Stimulated activated CD4-positive, alpha-beta T cell treated with anti-CD3 and anti-CD28 coated beads, Interleukin-15, amount 100 ng/mL, for 1 hour (primary cell): ENCODE results near the gene ASB2.

Source experiments
- DNase-seq, 2 donors: peaks; one replicate each; pipeline ENCODE4 v3.0.0-alpha.2; 2020; ENCODE audit warnings: low read depth in 1 of 2, low spot score in 1 of 2

The ASB2 gene, protein sequence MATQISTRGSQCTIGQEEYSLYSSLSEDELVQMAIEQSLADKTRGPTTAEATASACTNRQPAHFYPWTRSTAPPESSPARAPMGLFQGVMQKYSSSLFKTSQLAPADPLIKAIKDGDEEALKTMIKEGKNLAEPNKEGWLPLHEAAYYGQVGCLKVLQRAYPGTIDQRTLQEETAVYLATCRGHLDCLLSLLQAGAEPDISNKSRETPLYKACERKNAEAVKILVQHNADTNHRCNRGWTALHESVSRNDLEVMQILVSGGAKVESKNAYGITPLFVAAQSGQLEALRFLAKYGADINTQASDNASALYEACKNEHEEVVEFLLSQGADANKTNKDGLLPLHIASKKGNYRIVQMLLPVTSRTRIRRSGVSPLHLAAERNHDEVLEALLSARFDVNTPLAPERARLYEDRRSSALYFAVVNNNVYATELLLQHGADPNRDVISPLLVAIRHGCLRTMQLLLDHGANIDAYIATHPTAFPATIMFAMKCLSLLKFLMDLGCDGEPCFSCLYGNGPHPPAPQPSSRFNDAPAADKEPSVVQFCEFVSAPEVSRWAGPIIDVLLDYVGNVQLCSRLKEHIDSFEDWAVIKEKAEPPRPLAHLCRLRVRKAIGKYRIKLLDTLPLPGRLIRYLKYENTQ

DNA sequence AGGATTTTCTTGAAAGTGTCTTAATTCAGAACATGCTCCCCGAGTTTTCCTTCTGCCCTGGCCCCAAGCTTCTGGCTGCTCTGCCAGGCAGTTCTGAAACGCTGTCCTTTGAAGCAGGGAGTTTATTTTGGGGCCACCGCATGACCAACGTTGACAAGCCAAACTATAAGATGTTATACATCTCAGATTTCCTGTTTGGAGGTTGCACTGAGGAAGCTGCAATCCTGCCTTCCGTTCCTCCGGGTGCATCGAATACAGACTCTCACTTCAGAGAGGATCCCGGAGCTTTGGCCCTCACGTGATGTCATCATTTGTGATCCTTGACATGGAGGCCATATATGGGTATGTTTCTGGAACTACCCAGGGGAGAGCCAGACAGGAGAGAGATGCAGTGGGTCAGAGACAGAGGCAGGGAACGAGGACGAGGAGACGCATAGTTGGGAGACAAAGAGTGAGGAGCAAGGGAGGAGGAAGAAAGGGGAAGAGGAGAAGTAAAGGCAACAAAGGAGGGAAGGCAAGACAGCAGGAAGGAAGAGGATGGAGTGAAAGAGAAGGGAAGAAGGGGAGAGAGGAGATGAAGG lies at the start of gene ASB2:
TSS of gene ASB2 (minus strand) at position 94 of the 581 bp plus-strand sequence. CDS start 12,031 bp downstream, outside the sequence.
- DNase-seq = no peak

DNA sequence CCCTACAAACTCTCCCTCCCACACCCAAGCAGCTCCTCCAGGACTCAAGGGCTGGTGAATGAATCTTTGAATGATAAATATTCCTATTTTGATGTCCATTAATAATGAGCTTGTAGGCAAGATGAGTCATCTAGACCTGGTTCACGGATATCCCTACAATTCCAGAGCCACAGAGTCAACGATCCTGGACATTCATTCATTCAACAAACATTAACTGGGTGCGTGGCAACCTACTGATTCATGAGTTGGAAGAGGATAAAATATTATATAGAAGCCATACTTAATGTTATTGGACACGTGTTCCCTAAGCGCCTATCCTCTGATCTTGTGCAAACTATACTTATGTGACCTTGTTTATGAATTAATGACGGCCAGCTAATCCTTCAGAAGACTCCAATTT lies 49.4 kb upstream of the ASB2 start:
- no peak for DNase-seq

DNA sequence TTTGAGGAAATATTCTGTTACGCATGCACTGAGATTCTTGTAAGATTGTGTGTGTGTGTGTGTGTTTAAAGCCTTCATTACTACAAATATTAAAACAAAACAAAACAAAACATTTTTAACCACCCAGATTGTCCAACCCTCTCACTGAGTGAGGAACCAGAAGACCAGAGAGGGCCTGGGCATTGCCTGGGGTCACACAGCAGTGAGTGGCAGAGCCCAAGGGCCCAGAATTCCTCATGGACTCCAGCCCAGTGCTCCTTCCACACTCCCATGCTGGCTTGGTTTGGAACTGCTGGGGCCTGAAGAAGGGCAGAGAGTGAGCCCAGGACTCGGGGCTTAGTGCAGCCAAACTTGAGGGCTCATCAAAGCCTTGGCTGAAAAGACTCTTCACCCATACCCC lies 48.2 kb upstream of the ASB2 start:
- no peak for DNase-seq

DNA sequence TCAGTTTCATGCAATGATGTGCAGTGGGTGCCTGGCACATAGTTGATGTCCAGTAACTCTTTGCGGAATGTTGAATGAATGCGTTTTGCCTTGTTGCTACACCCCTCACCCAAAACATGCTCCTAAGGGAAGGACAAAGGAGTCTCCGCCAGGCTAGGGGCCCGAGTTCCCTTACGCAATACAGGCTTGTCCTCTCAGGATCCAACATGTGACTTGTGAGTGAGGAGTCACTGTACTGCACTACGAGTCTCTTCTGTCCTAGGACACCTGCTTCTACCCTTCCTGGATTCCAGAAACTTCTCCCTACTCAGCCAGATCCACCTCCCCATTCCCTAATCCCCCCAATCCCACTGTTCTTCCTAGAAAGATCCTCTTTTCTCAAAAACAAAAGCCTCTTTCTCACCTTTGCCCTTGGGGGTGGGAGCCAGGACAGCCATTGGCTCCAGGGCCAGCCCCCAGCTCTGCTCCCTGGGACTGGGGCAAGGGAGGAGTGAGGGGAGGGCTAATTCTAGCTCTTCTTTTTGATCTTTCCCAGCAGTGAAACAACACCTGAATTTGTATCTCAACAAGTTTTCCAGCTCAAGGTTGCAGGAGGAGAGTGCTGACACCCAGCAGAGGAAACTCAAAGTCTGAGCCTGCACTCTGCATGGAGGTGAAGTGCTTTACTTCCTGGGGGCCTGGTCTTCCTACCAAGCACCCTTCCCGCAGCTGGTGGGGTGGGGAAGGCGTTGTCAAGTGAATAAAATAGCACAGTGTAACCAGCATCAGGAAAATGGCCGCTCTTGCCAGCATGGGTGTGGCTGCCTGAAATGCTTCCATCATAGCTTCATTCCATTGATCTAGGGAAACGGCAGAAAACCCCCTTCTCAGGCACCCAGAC lies 46.4 kb upstream of the ASB2 start:
- no peak for DNase-seq

DNA sequence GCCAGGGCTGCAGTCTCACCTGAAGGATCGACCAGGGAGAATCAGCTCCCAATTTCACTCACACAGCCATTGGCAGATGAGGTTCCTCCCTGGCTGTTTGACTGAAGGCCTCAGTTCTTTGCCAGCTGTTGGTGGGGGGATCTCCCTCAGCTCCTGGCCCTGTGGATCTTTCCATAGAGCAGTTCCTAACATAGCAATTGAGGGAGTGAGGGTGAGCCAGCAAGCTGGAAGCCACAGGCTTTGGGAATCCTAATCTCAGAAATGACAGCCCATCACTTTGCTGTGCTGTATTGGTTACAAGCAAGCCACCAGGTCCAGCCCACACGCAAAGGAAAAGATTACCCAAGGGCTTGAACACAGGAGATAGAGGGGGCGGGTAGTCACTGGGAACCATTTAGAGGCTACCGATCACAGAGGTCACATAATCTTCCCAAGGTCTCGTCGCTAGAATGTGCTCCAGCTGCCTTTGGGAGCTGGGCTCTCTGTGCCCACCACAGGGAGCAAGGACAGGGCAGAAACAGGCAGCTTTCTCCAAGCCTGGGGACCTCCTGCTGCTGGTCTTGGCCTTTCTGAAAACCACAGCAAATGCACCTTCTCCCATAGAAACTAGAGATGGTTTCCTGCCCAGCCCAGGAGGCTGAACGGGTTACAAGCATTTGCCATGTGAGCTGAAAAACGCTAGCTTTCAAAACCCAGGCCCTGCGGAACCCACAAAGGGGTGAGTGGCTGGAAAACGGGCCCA lies 45.2 kb upstream of the ASB2 start:
- DNase-seq = no peak

DNA sequence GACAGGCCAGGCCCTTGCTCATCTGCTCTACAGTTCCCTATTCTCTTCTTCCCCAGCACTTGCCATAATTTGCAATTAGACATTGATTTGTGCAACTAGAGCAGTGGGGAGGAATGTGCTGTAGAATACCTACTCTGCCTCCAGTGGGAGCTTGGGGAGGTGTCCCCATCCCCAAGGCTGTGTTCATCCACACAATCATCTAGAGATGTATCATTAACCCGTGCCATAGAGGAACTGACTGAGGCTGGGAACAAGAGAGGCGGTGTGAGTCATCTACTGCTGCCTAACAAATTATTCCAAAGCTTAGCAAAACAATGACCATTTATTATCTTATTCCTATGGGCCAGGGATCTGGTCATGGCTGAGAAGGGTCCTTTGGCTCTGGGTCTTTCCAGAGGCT lies 44.6 kb upstream of the ASB2 start:
- no peak for DNase-seq

DNA sequence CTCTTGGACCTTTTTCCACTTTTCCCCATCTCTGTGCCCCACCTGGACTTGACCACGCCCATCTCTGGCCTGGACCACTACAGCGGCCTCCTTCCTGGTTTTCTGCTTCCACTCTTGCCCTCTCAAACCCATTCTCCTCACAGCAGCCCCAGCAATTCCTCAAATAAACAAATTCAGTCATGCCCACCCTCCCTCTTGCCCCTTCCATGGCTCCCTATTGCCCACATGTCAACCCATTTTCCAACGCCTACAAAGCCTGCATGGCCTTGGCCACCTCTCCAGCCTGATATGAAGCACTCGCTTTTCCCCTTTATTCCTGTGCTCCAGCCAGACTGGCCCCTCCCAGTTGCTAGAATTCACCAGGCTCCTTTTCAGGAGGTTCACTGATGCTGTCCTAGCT lies 43.9 kb upstream of the ASB2 start:
- no peak for DNase-seq

DNA sequence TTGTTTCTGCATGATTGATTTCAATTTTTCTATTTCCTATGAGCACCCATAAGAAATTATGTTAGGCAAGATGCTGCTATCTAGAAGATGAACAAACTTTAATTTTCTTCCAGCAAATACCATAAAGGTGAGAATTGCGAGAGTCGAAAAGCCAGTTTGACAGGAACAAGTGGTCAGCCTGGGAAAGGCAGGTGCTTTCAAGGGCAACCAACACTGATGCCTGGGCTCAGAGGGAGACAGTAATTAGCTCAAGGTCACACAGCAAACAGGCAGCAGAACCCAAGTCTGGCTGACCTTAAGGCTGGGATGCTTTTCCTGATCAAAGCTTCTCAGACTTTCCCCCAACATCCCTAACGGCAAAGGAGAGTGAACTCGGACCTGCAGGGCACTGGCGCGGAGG lies 43.0 kb upstream of the ASB2 start:
- DNase-seq = no peak

DNA sequence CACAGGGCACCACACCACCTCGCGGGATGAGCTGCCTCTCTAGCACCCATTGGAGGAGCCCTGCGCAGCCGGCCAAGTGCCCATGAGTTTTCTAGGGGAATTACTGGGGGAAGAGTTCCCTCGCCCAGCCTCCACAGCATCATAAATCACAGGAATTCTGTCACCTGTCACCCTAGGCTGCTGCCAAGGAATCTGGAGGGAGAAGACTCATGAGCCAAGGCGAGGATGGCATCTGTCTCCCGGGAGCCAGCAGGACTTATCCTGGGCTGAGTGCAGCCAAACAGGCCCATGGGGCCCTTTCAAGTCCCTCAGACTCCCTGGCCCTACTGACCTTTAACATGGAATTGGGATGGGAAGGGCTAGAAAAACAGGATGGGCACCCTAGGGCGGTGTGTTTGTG lies 41.9 kb upstream of the ASB2 start:
- no peak for DNase-seq

DNA sequence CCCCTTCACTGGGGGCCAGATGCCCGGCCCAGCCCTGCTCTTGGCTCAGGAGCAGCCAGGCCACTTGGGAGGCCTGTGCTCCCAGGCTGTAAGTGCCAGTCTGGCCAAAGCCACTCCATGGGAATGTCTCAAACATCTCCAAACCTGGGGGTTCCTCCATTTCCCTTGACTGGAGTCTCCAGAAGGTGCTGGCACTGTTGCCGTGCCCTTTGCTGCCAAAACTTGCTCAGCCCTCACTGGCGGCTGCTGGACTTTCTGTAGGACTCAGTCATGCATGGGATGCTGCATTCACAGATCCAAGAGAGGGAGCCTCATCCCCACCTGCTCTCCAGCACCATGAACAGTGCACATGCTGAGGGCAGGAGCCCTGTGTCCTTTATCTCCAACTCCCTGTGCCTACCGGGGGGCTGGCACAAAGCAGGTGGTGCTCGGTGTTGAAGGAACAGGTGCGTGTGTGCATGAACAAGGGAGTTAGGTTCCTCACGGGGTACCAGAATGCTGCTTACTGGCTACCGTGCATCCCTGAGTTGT lies 40.1 kb upstream of the ASB2 start:
- DNase-seq = no peak

DNA sequence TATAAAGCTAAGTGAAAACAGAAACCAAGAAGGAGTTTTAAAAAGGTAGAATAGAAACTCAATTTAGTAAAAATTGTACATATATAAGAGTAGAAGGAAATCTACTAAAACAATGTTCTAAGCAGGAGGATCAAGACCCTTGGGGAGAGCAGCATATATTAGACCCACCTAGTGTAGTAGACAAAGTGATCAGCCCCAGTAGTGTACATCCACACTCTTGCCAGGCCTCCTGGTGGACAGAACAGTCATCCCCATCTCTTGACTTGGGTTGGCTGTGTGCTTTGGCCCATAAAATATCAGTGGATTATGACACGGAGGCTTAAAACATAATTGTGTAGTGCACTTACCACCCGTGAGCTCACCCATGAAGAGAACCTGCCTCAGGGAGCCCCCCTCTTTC lies 38.9 kb upstream of the ASB2 start:
- DNase-seq = no peak

DNA sequence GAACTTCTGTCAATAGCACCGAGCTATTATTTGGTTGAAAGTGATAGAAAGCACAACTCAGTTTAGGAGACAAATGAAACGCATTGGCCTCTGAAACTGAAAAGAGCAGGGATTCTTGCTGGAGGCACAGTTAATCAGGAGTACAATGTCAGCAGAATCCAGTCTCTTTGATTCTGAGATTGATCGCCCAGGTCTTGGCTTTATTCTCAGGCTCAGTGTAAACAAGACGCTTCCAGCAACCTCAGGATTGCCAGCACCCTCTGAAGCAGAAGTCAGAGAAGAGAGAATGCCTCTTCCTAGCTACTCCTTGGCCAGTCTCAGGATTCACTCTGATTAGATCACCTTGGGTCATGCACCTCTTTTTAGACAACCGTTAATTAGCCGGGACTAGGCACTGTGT lies 38.0 kb upstream of the ASB2 start:
- no peak for DNase-seq

DNA sequence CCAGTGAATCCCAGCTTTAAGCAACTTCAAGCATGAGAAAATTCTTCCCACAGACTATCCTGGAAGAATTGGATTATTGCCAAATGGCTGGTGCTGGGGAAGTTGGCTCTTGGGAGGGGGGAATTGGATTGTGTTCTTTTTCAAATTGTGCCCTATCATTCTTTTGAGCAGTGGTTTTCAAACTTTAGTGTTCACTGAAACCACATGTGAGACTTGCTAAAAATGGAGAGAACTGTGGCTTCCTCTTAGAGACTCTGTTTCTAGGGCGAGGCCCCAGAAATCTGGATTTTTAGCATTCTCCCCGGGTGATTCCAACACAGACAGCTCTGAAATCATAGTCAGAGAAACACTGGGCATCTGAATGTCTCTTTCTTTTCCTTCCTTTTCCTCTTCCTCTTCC lies 35.4 kb upstream of the ASB2 start:
- DNase-seq = no peak

DNA sequence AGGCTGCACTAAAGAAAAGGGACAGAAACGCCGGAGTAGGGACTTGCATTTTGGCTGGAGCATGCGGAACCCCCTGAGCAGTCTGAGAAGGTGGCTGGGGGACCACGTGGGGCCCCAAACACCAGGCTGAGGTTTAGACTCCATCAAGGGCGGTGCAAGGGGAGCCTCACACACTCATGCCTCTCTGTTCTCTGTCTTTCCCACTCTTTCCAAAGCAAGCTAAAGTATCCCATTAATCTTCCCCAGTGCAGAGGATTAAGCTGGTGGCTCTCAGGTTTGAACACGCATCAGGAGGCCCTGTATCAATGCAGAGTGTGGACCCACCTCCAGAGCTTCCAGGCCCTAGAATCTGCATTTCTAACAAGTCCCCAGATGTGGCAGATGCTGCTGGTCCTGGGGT lies 34.3 kb upstream of the ASB2 start:
- DNase-seq = no peak

DNA sequence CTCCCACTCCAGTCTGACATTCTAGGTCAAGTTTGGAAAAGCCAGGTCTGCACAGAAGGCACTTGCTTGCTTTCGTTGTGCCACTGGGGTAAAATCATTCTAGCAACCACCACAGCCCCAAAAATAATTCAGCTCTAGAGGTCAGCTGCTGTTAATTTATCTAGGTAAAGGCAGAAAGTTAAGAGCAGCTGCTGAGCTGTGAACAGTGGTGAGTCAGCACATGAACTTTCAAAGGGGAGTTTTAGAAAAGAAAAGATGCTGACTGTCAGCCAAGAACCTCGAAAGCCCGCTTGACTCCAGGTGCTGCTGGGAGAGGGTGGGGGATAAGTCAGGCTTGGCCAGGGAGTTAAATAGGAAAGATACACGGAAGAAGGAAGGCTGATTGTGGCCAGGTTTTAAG lies 33.4 kb upstream of the ASB2 start:
- no peak for DNase-seq

DNA sequence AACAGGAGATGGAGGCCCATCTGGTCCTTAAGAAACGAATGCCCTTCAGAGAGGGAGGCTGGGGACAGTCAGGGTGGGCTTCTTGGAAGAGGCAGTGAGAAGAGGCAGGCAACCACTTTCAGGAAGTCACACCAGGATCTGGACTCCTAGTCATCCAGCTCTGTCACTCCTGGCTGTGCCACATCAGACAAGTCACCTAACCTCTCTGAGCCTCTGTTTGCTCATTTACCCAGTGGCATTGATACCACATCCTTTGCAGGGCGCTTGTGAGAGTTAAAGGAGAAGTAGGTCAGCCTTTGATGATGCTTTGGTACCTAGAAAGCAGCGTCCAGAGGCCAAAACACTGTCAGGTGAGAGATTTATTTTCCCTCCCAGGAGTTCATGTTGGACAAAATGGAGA lies 31.9 kb upstream of the ASB2 start:
- DNase-seq = no peak

DNA sequence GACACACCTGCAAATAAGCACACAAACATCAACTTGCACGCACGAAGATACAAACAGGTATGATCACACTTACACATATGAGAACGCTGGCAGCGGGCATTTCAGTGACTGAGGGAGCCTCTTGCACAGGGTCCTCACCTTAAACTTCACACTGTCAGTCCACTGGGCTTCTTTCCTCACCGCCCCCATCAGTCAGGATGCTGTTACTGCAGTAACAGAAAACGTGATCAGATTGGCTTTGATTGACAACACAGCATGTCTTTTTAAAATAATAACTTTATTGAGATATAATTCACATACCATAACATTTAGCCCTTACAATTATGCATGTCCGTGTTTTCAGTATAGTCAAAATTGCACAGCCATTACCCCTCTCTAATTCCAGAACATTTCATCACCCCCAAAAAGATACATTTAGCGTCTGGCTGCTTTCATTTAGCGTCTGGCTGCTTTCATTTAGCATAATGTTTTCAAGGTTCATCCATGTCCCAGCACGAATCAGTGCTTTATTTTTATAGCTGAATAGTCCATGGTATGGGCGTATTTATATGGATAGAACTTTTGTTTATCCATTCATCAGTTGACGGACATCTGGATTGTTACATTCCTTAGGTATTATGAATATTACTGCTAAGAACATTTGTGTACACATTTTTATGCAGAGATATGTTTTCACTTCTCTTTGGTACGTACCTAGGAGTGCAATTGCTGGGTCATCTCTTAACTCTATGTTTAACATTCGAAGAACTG lies 29.1 kb upstream of the ASB2 start:
- DNase-seq = no peak

DNA sequence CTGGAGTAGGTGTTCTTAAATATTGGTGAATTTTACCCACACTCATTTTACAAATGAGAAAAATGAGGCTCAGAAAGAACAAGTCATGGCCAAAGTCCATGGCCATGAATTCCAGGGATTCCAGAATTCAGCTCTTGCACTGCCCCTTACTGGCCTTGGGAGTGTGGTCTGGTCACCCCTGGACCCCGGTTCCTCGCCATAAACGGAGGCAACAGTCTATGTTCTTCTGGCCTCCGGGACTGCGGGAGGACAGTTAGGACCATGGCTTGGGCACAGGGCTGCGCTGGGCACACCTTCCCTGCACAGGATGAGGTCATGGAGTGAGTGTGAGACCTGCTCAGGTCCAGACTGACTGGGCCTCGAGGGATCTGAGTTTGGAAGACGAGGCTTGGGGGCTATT lies 27.6 kb upstream of the ASB2 start:
- DNase-seq = no peak

DNA sequence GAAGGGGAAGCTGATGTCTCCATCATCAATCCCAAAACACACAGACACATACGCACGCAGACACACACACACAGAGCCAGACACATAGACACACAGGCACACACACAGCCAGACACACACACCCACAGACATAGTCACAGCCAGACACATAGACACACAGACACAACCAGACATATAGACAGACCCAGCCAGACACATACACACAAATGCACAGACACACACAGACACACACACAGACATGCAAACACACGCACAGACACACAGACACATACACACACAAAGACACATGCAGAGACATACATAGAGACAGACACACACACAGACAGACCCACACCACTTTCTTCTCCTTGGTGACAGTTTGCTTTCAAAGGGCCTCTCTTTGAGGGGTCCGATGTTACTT lies 27.0 kb upstream of the ASB2 start:
- no peak for DNase-seq
